ENCODE data around the gene SH2D6. TPM values are rescaled to one million over a fixed set of nuclear protein-coding genes. Genes with fewer than 3 reads are reported as not detected.

The SH2D6 gene
- total and polyA plus RNA-seq, 9 of the 15 experiments (the other 6 are each of a cell fraction or from before 2014, with no cell fraction given), result 0.07 to 0.76 (median 0.33) TPM; not detected in 2

DNA sequence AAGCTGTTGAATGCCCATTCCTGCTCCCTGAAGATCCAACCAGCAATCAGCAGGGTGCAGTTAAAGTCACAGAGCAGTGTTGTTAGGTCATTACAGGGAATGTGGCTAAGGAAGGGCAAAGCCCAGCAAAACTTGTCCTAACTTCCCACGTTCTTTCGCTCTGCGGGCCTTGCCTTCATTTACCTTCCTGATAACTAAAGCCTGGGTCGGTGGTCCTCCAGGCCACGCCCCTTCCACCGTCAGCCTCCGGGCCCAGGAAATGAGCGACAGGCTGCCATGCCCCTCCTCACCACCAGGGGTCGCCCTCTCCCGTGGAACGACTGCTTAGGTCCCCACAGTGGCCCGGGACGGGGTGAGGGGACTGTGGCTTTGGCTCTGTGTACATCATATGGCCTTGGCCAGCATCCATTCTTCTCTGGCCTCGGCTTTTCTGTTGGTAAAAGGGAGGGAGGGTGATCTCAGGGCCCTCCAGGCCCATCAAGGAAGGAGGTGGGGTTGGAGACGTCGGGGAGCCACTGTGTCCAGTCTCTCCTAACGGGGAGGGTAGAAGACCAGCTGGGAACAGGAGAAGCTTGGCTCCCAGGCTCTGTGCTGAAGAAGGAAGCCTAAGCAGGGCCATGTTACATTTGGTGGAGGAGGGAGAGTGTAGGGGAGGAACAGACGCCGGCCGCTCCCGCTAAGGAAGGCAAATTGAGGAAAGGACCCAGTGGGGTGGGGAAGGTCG is 2.2 kb downstream of the SH2D6 start (continued):
- TF ChIP-seq, protein P1, sequence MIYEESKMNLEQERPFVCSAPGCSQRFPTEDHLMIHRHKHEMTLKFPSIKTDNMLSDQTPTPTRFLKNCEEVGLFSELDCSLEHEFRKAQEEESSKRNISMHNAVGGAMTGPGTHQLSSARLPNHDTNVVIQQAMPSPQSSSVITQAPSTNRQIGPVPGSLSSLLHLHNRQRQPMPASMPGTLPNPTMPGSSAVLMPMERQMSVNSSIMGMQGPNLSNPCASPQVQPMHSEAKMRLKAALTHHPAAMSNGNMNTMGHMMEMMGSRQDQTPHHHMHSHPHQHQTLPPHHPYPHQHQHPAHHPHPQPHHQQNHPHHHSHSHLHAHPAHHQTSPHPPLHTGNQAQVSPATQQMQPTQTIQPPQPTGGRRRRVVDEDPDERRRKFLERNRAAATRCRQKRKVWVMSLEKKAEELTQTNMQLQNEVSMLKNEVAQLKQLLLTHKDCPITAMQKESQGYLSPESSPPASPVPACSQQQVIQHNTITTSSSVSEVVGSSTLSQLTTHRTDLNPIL (CRISPR knock-in tag; IDR thresholded peaks at IDR 0.05), result 0 out of 2 replicates have a peak, but pooled peaks have one; percentile 56
- TF ChIP-seq CBFB (CRISPR knock-in tag; IDR thresholded peaks at IDR 0.05) (no peak), HDAC1 (IDR thresholded peaks at IDR 0.05) (no peak; a peak in 1 of 4 replicates), TAF1 (IDR thresholded peaks at IDR 0.05; ENCODE audit: control insufficient read depth, extremely low read depth, insufficient read depth, low read length, severe bottlenecking) (no peak), ZNF717 (CRISPR knock-in tag; IDR thresholded peaks at IDR 0.05) (no peak), NFYB (IDR thresholded peaks at IDR 0.05; ENCODE audit: extremely low read depth, insufficient read length) (no peak), RBM22 (IDR thresholded peaks at IDR 0.05; ENCODE audit: low read depth, low read length, poor library complexity, severe bottlenecking) (no peak), SNRNP70 (optimal IDR thresholded peaks at IDR 0.05; ENCODE audit: low read depth, low read length) (no peak), KLF16 (IDR thresholded peaks at IDR 0.05) (peak; percentile 53; the same call in 1 of the 2 replicates), TCF7 (IDR thresholded peaks at IDR 0.05; ENCODE audit: borderline replicate concordance) (no peak), ZNF175 (CRISPR knock-in tag; IDR thresholded peaks at IDR 0.05; ENCODE audit: low read depth) (no peak), RBM25 (IDR thresholded peaks at IDR 0.05; ENCODE audit: low read depth, low read length, severe bottlenecking) (no peak), SIN3B (IDR thresholded peaks at IDR 0.05; ENCODE audit: low read depth) (no peak), HMGN3 (IDR thresholded peaks at IDR 0.05; ENCODE audit: borderline replicate concordance, extremely low read depth, insufficient read length, low read depth, low read length) (no peak)
- TF ChIP-seq, protein P2, sequence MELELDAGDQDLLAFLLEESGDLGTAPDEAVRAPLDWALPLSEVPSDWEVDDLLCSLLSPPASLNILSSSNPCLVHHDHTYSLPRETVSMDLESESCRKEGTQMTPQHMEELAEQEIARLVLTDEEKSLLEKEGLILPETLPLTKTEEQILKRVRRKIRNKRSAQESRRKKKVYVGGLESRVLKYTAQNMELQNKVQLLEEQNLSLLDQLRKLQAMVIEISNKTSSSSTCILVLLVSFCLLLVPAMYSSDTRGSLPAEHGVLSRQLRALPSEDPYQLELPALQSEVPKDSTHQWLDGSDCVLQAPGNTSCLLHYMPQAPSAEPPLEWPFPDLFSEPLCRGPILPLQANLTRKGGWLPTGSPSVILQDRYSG (tag; conservative IDR thresholded peaks at IDR 0.05; ENCODE audit: low read depth), result no peak
- TF ChIP-seq, protein P3, sequence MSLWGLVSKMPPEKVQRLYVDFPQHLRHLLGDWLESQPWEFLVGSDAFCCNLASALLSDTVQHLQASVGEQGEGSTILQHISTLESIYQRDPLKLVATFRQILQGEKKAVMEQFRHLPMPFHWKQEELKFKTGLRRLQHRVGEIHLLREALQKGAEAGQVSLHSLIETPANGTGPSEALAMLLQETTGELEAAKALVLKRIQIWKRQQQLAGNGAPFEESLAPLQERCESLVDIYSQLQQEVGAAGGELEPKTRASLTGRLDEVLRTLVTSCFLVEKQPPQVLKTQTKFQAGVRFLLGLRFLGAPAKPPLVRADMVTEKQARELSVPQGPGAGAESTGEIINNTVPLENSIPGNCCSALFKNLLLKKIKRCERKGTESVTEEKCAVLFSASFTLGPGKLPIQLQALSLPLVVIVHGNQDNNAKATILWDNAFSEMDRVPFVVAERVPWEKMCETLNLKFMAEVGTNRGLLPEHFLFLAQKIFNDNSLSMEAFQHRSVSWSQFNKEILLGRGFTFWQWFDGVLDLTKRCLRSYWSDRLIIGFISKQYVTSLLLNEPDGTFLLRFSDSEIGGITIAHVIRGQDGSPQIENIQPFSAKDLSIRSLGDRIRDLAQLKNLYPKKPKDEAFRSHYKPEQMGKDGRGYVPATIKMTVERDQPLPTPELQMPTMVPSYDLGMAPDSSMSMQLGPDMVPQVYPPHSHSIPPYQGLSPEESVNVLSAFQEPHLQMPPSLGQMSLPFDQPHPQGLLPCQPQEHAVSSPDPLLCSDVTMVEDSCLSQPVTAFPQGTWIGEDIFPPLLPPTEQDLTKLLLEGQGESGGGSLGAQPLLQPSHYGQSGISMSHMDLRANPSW (CRISPR knock-in tag; IDR thresholded peaks at IDR 0.05), result 0 out of 2 replicates have a peak, but pooled peaks have one; percentile 46
- TF ChIP-seq, protein P4, sequence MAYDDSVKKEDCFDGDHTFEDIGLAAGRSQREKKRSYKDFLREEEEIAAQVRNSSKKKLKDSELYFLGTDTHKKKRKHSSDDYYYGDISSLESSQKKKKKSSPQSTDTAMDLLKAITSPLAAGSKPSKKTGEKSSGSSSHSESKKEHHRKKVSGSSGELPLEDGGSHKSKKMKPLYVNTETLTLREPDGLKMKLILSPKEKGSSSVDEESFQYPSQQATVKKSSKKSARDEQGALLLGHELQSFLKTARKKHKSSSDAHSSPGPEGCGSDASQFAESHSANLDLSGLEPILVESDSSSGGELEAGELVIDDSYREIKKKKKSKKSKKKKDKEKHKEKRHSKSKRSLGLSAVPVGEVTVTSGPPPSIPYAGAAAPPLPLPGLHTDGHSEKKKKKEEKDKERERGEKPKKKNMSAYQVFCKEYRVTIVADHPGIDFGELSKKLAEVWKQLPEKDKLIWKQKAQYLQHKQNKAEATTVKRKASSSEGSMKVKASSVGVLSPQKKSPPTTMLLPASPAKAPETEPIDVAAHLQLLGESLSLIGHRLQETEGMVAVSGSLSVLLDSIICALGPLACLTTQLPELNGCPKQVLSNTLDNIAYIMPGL (CRISPR knock-in tag; IDR thresholded peaks at IDR 0.05), result peak; percentile 53; the same call in 1 of the 2 replicates

Measured in K562 (cell line).